Stimulated activated CD4-positive, alpha-beta T cell treated with anti-CD3 and anti-CD28 coated beads, Interleukin-4, amount 100 ng/mL, for 48 hours (primary cell): ENCODE results near the gene OR4K14.
"Not testable (repeated sequence)": the region's sequence is repeated elsewhere in the genome, so short reads cannot be mapped to it uniquely, and the experiment has no call there.

Experiments
- DNase-seq, 2 donors: peaks; one replicate each; pipeline ENCODE4 v3.0.0-alpha.2; 2020; ENCODE audit warnings: low read depth in 2 of 2

The OR4K14 gene

GRCh38 chr14:20019257-20019865 is at the start of gene OR4K14:
Gene OR4K14 (minus strand): TSS chr14:20019307. CDS start chr14:20015193, 4,114 bp downstream.
- DNase-seq = no peak

- no peak for DNase-seq
Observed at GRCh38 chr14:20059745-20060144, 40.6 kb upstream of the OR4K14 start, which contains the start of gene OR4L1. Gene OR4L1 (plus strand): TSS chr14:20060045. CDS start chr14:20060045, 0 bp downstream.

- no peak for DNase-seq
Observed at GRCh38 chr14:20048202-20048601, 29.1 kb upstream of the OR4K14 start.

- DNase-seq = no peak
Observed at GRCh38 chr14:20044243-20044642, 25.1 kb upstream of the OR4K14 start.

GRCh38 chr14:20035938-20036337 is 16.8 kb upstream of the OR4K14 start, which contains the start of gene OR4K13:
Gene OR4K13 (minus strand): TSS chr14:20036038. CDS start chr14:20034758, 1,280 bp downstream.
- no peak for DNase-seq

GRCh38 chr14:20035449-20035848 is 16.3 kb upstream of the OR4K14 start:
- DNase-seq = no peak

- DNase-seq = no peak
Observed at GRCh38 chr14:20031058-20031457, 12.0 kb upstream of the OR4K14 start.

GRCh38 chr14:20008156-20008555 is 11.0 kb downstream of the OR4K14 start:
- no peak for DNase-seq

GRCh38 chr14:20002319-20002718 is 16.8 kb downstream of the OR4K14 start:
- DNase-seq = no peak

GRCh38 chr14:20001863-20002262 is 17.2 kb downstream of the OR4K14 start, which contains the start of gene OR4Q2:
Gene OR4Q2 (plus strand): TSS chr14:20002163.
- no peak for DNase-seq

GRCh38 chr14:19993438-19993837 is 25.7 kb downstream of the OR4K14 start:
- no peak for DNase-seq

GRCh38 chr14:19975291-19975690 is 43.8 kb downstream of the OR4K14 start, which contains the start of gene OR4K15:
Gene OR4K15 (plus strand): TSS chr14:19975591. CDS start chr14:19975591, 0 bp downstream.
- no peak for DNase-seq

GRCh38 chr14:19974844-19975243 is 44.3 kb downstream of the OR4K14 start:
- no peak for DNase-seq

GRCh38 chr14:19969735-19970134 is 49.4 kb downstream of the OR4K14 start:
- DNase-seq = not testable (repeated sequence)
